GM13977 (cell line): ENCODE measurements around the gene ZNF136.

Source experiments
- DNase-seq: peaks from one replicate; pipeline ENCODE4 v3.0.0; 2012; ENCODE audit warnings: low spot score
- CTCF ChIP-seq: IDR thresholded peaks from 2 replicates; pipeline ENCODE4 v1.5.1; 2012; ENCODE audit warnings: mild to moderate bottlenecking, control low read depth; ENCODE audit not compliant: insufficient read depth; ENCODE audit errors: extremely low read depth, missing control alignments
- in situ Hi-C: fragments of 300-500 bp; cut with MboI; formaldehyde crosslinking; loops from one replicate; pipeline ENCODE4 v1.12.0; 2022; ENCODE audit warnings: low sequenced_read_pairs, low pct_unique_long_range_greater_than_20kb, mixed read lengths, inconsistent platforms; ENCODE audit not compliant: unreplicated experiment

The ZNF136 gene

GRCh38 chr19:12208221-12208620 is 45.3 kb downstream of the ZNF136 start:
- no peak for DNase-seq
- TF ChIP-seq CTCF, result no peak
- in situ Hi-C loops, result no loop called here

GRCh38 chr19:12217332-12217731 is 54.4 kb downstream of the ZNF136 start:
- in situ Hi-C loops, result no loop called here
- DNase-seq, result no peak
- no peak for TF ChIP-seq CTCF

- no peak for DNase-seq
- no peak for TF ChIP-seq CTCF
- in situ Hi-C loops, result no loop called here
Measured at GRCh38 chr19:12222980-12223630, 60.2 kb downstream of the ZNF136 start.

- in situ Hi-C loops, result no loop called here
- no peak for DNase-seq
- no peak for TF ChIP-seq CTCF
Measured at GRCh38 chr19:12224676-12225075, 61.8 kb downstream of the ZNF136 start.

- in situ Hi-C loops, result no loop called here
- TF ChIP-seq CTCF, result no peak
- no peak for DNase-seq
Measured at GRCh38 chr19:12229990-12230389, 67.1 kb downstream of the ZNF136 start.

GRCh38 chr19:12230751-12231733 is 68.1 kb downstream of the ZNF136 start:
- TF ChIP-seq CTCF, result no peak
- in situ Hi-C loops, result no loop called here
- no peak for DNase-seq
